HT1080 (cell line): ENCODE results near the gene COL5A3. TPM values are rescaled to one million over a fixed set of nuclear protein-coding genes. Genes with fewer than 3 reads are reported as not detected.
"Not testable (repeated sequence)": the region's sequence is repeated elsewhere in the genome, so short reads cannot be mapped to it uniquely, and the experiment has no call there.

ENCODE experiments used
- DNase-seq: peaks from one replicate; pipeline ENCODE4 v3.0.0-alpha.2; 2015; ENCODE audit warnings: low read depth
- total RNA-seq: library from RNA; depleted of rRNA; stranded (reverse); fragments of >200 nt; shearing (Covaris generic); gene quantifications from 2 replicates; pipeline ENCODE4 v1.2.3, GENCODE V29; 2014

The COL5A3 gene
- total RNA-seq, 1 experiment from 2014 or later = not detected

DNA sequence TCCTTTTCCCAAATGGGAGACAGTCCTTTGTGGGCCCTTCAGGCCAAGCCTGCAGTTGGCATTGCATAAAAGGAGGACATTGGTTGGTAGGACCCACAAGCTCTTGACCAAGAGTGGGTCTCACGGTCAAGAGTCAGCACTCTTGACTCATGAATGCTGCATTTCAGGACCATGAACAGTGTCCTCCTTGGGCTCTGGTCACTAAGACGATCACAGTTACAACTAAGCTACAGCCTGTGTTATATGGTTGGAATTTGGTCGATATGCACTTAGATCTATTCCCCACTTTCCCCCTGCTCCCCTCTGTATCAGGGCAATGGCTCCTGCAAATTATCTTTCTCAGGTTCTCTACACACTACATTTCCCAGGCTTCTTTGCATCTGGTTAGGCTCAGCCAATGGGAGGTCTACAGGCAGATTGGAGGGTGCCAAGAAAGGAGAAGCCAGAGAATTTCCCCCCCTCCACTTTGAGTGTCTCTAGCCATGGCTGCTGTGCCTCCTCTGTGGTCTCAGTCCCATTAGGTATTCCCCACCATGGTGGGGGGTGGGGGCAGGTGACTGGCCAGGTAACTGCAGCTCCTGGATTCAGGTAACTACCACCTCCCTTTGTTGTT, 70.9 kb downstream of the COL5A3 start:
- no peak for DNase-seq

- DNase-seq = no peak
Measured at GRCh38 chr19:9937001-9937411, 73.3 kb downstream of the COL5A3 start.

GRCh38 chr19:9936326-9937000, 73.8 kb downstream of the COL5A3 start, which contains the start of gene OLFM2:
OLFM2 (minus strand) TSS chr19:9936515; CDS start chr19:9936366, 149 bp downstream.
- no peak for DNase-seq

- no peak for DNase-seq
Measured at GRCh38 chr19:9935506-9936325, 74.6 kb downstream of the COL5A3 start.

- peak; percentile 34 for DNase-seq
Measured at GRCh38 chr19:9934132-9934950, 76.0 kb downstream of the COL5A3 start.

DNA sequence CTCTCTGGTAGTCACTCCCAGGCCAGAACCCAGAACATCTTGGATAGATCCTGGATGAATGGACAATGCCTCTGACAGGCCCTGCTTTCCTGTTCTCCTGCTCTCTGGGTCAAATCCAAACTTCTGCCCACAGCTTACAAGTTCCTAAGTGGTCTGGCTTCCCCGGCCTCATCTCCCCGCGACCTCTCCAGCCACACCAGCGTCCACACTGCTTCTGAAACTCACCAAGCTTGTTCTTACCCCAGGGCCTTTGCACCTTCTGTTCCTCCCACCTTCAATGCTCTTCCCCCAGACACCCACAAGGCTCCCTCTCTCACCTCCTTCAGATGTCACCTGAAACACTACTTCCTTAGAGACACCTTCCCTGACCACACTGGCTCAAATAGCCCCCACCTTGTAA, 77.5 kb downstream of the COL5A3 start:
- DNase-seq = no peak

DNA sequence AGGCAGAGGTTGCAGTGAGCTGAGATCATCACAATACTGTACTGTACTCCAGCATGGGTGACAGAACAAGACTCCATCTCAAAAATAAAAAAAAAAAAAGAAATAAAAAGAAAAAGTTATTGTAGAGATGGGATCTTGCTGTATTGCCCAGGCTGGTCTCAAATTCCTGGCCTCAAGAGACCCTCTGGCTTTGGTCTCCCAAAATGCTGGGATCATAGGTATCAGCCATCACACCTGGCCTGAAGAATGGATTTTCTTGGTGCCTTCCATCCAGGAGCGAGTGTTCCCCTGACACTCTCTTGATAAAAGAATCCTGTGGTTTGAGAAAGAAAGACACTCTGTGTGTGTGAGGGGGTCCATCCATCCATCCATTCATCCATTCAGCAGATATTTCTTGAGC, 78.7 kb downstream of the COL5A3 start:
- no peak for DNase-seq

DNA sequence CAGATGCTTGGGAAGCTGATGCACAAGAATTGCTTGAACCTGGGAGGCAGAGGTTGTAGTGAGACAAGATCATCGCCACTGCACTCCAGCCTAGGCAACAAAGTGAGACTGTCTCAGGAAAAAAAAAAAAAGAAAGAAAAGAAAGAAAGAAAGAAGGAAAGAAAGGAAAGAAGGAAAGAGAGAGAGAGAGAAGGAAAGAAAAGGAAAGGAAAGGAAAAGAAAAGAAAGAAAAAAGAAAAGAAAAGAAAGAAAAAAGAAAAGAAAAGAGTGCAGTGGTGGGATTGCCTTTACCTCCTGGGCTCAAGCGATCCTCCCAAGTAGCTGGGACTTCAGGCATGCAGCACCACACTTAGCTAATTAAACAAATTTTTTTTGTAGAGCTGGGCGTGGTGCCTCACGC, 86.9 kb downstream of the COL5A3 start:
- DNase-seq = no peak

DNA sequence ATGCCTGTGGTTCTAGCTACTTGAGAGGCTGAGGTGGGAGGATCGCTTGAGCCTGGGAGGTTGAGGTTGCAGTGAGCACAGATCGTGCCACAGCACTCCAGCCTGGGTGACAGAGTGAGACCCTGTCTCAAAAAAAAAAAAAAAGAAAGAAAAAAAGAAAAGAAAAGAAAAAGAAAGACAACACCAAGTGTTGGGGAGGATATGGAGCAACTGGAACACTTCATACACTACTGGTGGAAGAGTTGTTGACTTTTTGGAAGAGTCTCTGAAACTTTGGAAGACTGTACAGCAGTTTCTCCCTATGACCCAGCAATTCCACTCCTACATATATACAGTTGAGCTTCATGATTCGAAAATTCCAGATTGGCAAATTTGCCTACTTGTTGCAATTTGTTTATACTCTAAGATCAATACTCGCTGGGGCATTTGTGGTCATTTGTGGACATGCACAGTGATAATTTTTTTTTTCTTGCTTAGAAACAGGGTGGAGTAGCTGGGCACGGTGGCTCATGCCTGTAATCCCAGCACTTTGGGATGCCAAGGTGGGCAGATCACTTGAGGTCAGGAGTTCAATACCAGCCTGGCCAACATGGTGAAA, 87.4 kb downstream of the COL5A3 start:
- not testable (repeated sequence) for DNase-seq

DNA sequence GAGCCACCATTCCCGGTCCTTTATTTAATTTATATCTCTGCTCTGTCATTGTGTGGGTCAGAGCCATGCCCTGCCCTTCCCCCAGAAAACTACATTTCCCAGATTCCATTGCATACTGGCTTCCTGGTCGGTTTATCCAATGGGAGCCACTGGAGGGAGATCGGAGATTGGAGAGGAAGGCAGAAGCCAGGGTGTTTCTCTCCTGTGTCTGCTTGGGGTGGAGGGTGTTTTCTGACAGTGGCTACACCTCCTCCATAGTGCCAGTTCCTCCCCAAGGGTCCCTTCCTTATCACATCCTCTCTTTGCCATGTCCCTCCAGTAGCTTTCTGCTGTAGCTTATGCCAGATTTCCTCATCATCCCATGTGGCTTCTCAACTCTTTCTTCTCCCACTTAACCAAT, 93.0 kb downstream of the COL5A3 start:
- DNase-seq = peak; percentile 51

GRCh38 chr19:9916719-9917118, 93.6 kb downstream of the COL5A3 start:
- DNase-seq = no peak

- DNase-seq = peak; percentile 81
Measured at GRCh38 chr19:9914315-9915207, 95.7 kb downstream of the COL5A3 start.

- DNase-seq = no peak
Measured at GRCh38 chr19:9914001-9914314, 96.3 kb downstream of the COL5A3 start.

DNA sequence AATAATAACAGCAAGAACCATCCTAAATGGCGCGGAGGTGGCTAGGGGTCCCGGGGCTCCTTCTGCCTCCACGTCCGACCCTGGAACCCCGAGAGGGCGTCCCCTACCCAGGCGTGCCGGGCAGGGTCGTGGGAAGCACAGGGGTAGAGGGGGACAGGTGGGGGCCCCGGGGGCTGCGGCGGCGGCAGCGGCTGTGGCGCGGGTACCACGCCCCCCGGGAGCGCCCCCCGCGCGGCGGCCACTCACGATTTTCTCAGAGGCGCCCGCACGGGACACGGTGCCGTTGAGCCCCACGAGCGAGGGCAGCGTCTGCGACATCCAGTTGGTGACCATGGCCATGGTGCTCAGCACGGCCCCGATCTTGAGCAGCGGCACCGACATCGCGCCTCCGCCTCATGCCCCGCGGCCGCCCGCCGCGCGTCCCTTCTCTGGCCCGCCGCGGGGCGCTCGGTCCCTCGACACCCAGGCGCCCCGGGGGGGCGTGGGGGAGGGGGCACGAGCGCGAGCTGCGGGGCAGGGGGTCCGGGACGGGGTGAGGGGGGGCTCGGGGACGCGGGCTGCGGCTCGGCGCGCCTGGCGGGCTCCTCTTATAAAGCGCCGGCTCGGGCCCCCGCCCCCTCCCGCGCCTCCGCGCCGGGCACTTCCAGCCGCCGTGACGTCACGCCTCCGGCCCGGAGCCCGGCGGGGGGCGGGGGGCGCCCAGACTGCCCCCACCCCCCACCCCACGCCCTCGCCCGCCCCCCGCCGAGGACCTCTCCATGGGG, 96.9 kb downstream of the COL5A3 start:
- no peak for DNase-seq

DNA sequence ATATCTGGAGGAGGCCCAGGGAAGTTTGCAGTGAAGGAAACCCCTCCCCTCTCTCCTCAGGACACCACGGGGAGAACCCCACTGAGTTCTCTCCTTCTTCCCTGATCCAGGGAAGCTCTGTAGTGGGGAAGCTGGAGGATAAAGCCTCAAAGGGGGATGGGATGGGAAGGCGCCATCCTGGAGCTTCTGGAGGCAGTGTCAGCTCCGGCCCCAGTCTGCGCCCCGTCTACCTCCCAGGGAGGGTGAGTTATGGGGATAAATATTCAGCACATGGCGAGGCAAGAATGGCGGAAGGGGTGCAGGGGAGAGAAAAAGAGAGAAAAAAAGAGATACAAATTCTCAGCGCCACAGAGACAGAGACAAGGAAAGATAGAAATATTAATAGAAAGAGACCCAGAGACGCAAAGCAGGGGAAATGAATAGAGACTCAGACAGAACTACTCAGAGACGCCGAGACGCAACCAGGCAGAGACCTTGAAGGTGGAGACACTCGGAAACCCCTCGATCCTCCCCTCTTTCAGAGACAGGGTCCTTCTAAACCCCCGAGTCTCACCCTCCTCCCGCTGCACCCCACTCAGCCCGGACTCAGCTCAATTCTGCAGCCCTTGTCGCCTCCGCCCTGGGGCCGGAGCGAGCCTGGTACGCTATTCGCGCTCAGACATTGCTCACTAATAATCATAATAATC, 97.6 kb downstream of the COL5A3 start:
- DNase-seq = no peak

GRCh38 chr19:9911524-9912185, 98.6 kb downstream of the COL5A3 start:
- DNase-seq = no peak

GRCh38 chr19:9910625-9911024, 99.7 kb downstream of the COL5A3 start:
- DNase-seq = no peak
